GM23338 (cell line): ENCODE data around the gene FAR1. TPM values are rescaled to one million over a fixed set of nuclear protein-coding genes. Genes with fewer than 3 reads are reported as not detected.

Source experiments
- ATAC-seq: fragments of 200-7000 bp; cut with Tn5 transposase; 3 replicates; pipeline ENCODE4 v1.9.1; 2020
- DNase-seq: peaks from one replicate; pipeline ENCODE4 v3.0.0-alpha.2; 2015; ENCODE audit warnings: low spot score
- H2AFZ ChIP-seq: fragments of 200-600 bp; sonication (generic); 2 replicates; pipeline ENCODE4 v1.8.0; 2016; ENCODE audit warnings: antibody characterized with exemption, mild to moderate bottlenecking, moderate library complexity
- H3F3A ChIP-seq: fragments of 200-600 bp; sonication (generic); replicated peaks from 2 replicates; pipeline ENCODE4 v1.8.0; 2017; ENCODE audit warnings: antibody characterized with exemption, mixed run types, low read depth
- H3K27ac ChIP-seq: fragments of 200-600 bp; sonication (generic); 2 replicates; pipeline ENCODE4 v1.6.1; 2016; ENCODE audit warnings: low read depth
- H3K27me3 ChIP-seq: fragments of 200-600 bp; sonication (generic); 2 replicates; pipeline ENCODE4 v1.8.0; 2016; ENCODE audit warnings: mild to moderate bottlenecking, mixed run types, moderate library complexity; ENCODE audit not compliant: insufficient read depth
- H3K36me3 ChIP-seq: fragments of 200-600 bp; sonication (generic); 2 replicates; pipeline ENCODE4 v1.8.0; 2016; ENCODE audit warnings: mild to moderate bottlenecking; ENCODE audit not compliant: insufficient read depth
- H3K4me1 ChIP-seq: fragments of 200-600 bp; sonication (generic); 2 replicates; pipeline ENCODE4 v1.8.0; 2016; ENCODE audit warnings: mild to moderate bottlenecking, moderate library complexity; ENCODE audit not compliant: insufficient read depth
- H3K4me2 ChIP-seq: fragments of 200-600 bp; sonication (generic); 2 replicates; pipeline ENCODE4 v1.7.1; 2017; ENCODE audit warnings: mixed run types
- H3K4me3 ChIP-seq: fragments of 200-600 bp; sonication (generic); 2 replicates; pipeline ENCODE4 v1.6.1; 2016; ENCODE audit warnings: mixed run types
- H3K79me2 ChIP-seq: fragments of 200-600 bp; sonication (generic); replicated peaks from 2 replicates; pipeline ENCODE4 v1.8.0; 2017; ENCODE audit warnings: mild to moderate bottlenecking; ENCODE audit not compliant: insufficient read depth
- H3K9me2 ChIP-seq: fragments of 200-600 bp; sonication (generic); 2 replicates; pipeline ENCODE4 v1.8.0; 2017; ENCODE audit not compliant: insufficient read depth
- H4K20me1 ChIP-seq: fragments of 200-600 bp; sonication (generic); replicated peaks from 2 replicates; pipeline ENCODE4 v1.8.0; 2017; ENCODE audit warnings: mild to moderate bottlenecking; ENCODE audit not compliant: insufficient read depth
- H3K27ac Mint-ChIP-seq: 2 replicates; pipeline ENCODE4 v1.8.0; 2020; ENCODE audit warnings: inconsistent platforms, mild to moderate bottlenecking, moderate library complexity, mixed read lengths
- H3K27me3 Mint-ChIP-seq: 3 replicates; pipeline ENCODE4 v1.8.0; 2022; ENCODE audit warnings: low read depth, mild to moderate bottlenecking, moderate library complexity, mixed read lengths, inconsistent platforms; ENCODE audit not compliant: insufficient read depth, poor library complexity
- H3K36me3 Mint-ChIP-seq: 3 replicates; pipeline ENCODE4 v1.8.0; 2021; ENCODE audit warnings: low read depth, mild to moderate bottlenecking, inconsistent platforms, moderate library complexity, mixed read lengths
- H3K4me1 Mint-ChIP-seq: 3 replicates; pipeline ENCODE4 v1.8.0; 2020; ENCODE audit warnings: mild to moderate bottlenecking, inconsistent platforms, mixed read lengths
- H3K4me3 Mint-ChIP-seq: 3 replicates; pipeline ENCODE4 v1.8.0; 2021; ENCODE audit warnings: moderate library complexity, mild to moderate bottlenecking, inconsistent platforms, mixed read lengths
- H3K9me3 Mint-ChIP-seq: 3 replicates; pipeline ENCODE4 v1.8.0; 2020; ENCODE audit warnings: moderate library complexity, mild to moderate bottlenecking, inconsistent platforms, mixed read lengths
- CREB1 ChIP-seq: fragments of 250-450 bp; sonication (Bioruptor Pico); IDR thresholded peaks from 2 replicates; pipeline ENCODE4 v1.5.0; 2020; ENCODE audit warnings: low read depth, mild to moderate bottlenecking, moderate library complexity
- EZH2phosphoT487 ChIP-seq: fragments of 200-600 bp; sonication (generic); IDR thresholded peaks from one replicate; pipeline ENCODE4 v1.8.1; 2018; ENCODE audit warnings: antibody characterized with exemption; ENCODE audit not compliant: unreplicated experiment
- NANOG ChIP-seq: IDR thresholded peaks from 2 replicates; pipeline ENCODE4 v1.6.1; 2016; ENCODE audit warnings: antibody characterized with exemption, borderline replicate concordance
- POLR2AphosphoS5 ChIP-seq: IDR thresholded peaks from 2 replicates; pipeline ENCODE4 v1.6.1; 2016; ENCODE audit warnings: antibody characterized with exemption, low read depth
- ZNF114 ChIP-seq: fragments of 250-450 bp; sonication (Bioruptor Pico); IDR thresholded peaks from 2 replicates; pipeline ENCODE4 v1.5.0; 2020; ENCODE audit warnings: mild to moderate bottlenecking, moderate library complexity
- ZNF331 ChIP-seq: fragments of 250-450 bp; sonication (Bioruptor Pico); IDR thresholded peaks from 2 replicates; pipeline ENCODE4 v1.5.0; 2020; ENCODE audit warnings: low read depth, mild to moderate bottlenecking, moderate library complexity
- polyA plus RNA-seq: library from polyadenylated mRNA; unstranded; fragments of >200 nt; fragmentation: Nextera tagmentation; extraction: Ambion mirVana; gene quantifications from 2 replicates; pipeline ENCODE4 v1.2.1, GENCODE V29; 2016
- total RNA-seq: library from RNA; depleted of rRNA; stranded (reverse); fragments of >200 nt; shearing (Covaris generic); gene quantifications from 2 replicates; pipeline ENCODE4 v1.2.3, GENCODE V29; 2014
- TF ChIP-seq, protein P1 (sequence below), 2 experiments: fragments of 200-600 bp in 1 of 2; sonication (generic) in 1 of 2; conservative IDR thresholded peaks; 2 replicates each; pipeline versions ENCODE4 v1.5.1 to v1.6.1; 2016 to 2017; ENCODE audit warnings: antibody characterized with exemption in 2 of 2, low read depth in 2 of 2, mild to moderate bottlenecking in 2 of 2, moderate library complexity in 1 of 2
- TF ChIP-seq, protein P2 (sequence below): fragments of 250-450 bp; sonication (Bioruptor Pico); IDR thresholded peaks from 2 replicates; pipeline ENCODE4 v1.5.0; 2020; ENCODE audit warnings: mild to moderate bottlenecking, moderate library complexity
- TF ChIP-seq, protein P3 (sequence below): IDR thresholded peaks from 2 replicates; pipeline ENCODE4 v1.6.1; 2016; ENCODE audit warnings: antibody characterized with exemption

The FAR1 gene
- total and polyA plus RNA-seq, 2 experiments from 2014 or later = 27.3 to 79.5 TPM

DNA sequence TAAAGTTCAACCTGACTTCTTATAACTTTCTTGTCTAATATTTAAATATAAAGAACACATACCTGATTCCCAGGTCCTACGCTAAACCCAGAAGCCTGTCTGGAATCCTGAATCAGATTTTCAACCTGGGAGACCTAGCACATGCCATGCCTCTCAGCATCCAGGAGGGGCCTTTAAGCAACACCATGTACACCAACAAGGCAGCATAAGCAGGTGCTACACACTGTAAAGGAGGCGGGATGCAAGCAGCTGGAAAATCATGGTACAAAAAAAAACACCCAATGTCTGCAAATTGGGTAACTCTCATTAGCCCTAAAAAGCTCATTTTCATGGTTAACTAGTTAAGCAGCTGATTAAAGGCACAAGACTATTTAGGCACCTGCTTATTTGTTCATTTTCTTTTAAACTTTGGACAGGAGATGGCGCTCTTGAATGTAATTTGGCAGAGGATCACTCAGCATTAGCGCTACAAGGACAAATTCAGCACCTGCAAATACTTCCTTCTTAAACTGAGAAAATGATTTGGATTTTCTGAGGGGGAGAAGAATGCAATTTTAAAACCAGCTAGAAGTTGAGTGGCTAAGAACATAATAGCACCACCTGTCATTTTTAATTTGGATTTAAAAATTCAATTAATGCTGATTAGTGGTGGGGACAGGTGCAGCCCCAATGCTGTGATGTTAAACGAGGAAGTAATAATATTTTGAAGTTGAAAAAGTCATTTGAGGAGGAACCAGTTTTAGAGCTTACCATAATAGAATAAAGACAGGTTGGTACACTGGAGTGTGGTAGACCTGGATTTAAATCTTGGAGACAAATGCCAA is 104.0 kb downstream of the FAR1 start:
- peaks cover 7% of the 10 kb centered on the region for H3K4me1 ChIP-seq
- H3K27ac Mint-ChIP-seq = no peak overlapping the region
- no peaks in the 10 kb centered on the region for H4K20me1 ChIP-seq
- H2AFZ ChIP-seq = no peak overlapping the region
- H3K27ac ChIP-seq = no peak overlapping the region
- H3K4me1 Mint-ChIP-seq = peaks cover 34% of the 10 kb centered on the region
- no peaks in the 10 kb centered on the region for H3K36me3 Mint-ChIP-seq
- DNase-seq (peak; percentile 86), ATAC-seq (peak; percentile 78)
- no peak overlapping the region for H3K4me3 ChIP-seq
- TF ChIP-seq ZNF331 (CRISPR knock-in tag) = no peak
- TF ChIP-seq, protein P1, sequence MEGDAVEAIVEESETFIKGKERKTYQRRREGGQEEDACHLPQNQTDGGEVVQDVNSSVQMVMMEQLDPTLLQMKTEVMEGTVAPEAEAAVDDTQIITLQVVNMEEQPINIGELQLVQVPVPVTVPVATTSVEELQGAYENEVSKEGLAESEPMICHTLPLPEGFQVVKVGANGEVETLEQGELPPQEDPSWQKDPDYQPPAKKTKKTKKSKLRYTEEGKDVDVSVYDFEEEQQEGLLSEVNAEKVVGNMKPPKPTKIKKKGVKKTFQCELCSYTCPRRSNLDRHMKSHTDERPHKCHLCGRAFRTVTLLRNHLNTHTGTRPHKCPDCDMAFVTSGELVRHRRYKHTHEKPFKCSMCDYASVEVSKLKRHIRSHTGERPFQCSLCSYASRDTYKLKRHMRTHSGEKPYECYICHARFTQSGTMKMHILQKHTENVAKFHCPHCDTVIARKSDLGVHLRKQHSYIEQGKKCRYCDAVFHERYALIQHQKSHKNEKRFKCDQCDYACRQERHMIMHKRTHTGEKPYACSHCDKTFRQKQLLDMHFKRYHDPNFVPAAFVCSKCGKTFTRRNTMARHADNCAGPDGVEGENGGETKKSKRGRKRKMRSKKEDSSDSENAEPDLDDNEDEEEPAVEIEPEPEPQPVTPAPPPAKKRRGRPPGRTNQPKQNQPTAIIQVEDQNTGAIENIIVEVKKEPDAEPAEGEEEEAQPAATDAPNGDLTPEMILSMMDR (conservative IDR thresholded peaks at IDR 0.05; ENCODE audit: low read depth in 2 of 2) = peak; percentile 76 to 92
- no peaks in the 10 kb centered on the region for H3K36me3 ChIP-seq
- no peak overlapping the region for H3K4me3 Mint-ChIP-seq
- no peaks in the 10 kb centered on the region for H3K27me3 ChIP-seq
- no peaks in the 10 kb centered on the region; the same call in 2 of the 3 replicates for H3K9me3 Mint-ChIP-seq
- no peaks in the 10 kb centered on the region for H3K79me2 ChIP-seq
- H3F3A ChIP-seq = no peaks in the 10 kb centered on the region
- peaks cover 3% of the 10 kb centered on the region for H3K27me3 Mint-ChIP-seq
- no peak overlapping the region for H3K4me2 ChIP-seq
- H3K9me2 ChIP-seq = no peaks in the 10 kb centered on the region

DNA sequence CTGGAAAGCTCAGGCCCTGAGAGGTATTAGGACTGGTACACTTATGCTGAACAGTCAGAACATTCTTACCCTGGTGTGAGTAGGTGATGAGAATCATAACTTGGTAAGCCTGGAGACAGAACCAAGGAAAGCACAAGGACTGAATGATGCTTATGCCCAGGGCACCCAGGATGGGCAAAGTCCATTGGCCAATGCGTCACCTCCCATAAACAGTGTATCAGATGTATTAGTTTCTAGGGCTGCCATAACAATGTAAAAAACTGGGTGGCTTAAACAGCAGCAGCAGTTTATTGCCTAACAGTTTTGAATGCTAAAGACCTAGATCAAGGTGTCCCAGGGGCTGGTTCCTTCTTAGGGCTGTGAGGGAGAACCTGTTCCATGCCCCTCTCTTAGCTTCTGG is 107.0 kb downstream of the FAR1 start:
- ATAC-seq (no peak), DNase-seq (no peak)
- Histone ChIP-seq H4K20me1 (no peaks in the 10 kb centered on the region), H3K79me2 (no peaks in the 10 kb centered on the region), H3K27me3 (no peaks in the 10 kb centered on the region), H3K27ac (no peak overlapping the region), H3K4me1 (peaks cover 22% of the 10 kb centered on the region), H3K36me3 (no peaks in the 10 kb centered on the region), H2AFZ (no peak overlapping the region), H3F3A (no peaks in the 10 kb centered on the region), H3K4me2 (no peak overlapping the region), H3K4me3 (no peak overlapping the region), H3K9me2 (no peaks in the 10 kb centered on the region)
- Mint-ChIP-seq H3K27me3 (peaks cover 6% of the 10 kb centered on the region), H3K4me1 (peaks cover 39% of the 10 kb centered on the region), H3K27ac (no peak overlapping the region), H3K9me3 (no peaks in the 10 kb centered on the region), H3K36me3 (no peaks in the 10 kb centered on the region), H3K4me3 (no peak overlapping the region)
- TF ChIP-seq, protein P2, sequence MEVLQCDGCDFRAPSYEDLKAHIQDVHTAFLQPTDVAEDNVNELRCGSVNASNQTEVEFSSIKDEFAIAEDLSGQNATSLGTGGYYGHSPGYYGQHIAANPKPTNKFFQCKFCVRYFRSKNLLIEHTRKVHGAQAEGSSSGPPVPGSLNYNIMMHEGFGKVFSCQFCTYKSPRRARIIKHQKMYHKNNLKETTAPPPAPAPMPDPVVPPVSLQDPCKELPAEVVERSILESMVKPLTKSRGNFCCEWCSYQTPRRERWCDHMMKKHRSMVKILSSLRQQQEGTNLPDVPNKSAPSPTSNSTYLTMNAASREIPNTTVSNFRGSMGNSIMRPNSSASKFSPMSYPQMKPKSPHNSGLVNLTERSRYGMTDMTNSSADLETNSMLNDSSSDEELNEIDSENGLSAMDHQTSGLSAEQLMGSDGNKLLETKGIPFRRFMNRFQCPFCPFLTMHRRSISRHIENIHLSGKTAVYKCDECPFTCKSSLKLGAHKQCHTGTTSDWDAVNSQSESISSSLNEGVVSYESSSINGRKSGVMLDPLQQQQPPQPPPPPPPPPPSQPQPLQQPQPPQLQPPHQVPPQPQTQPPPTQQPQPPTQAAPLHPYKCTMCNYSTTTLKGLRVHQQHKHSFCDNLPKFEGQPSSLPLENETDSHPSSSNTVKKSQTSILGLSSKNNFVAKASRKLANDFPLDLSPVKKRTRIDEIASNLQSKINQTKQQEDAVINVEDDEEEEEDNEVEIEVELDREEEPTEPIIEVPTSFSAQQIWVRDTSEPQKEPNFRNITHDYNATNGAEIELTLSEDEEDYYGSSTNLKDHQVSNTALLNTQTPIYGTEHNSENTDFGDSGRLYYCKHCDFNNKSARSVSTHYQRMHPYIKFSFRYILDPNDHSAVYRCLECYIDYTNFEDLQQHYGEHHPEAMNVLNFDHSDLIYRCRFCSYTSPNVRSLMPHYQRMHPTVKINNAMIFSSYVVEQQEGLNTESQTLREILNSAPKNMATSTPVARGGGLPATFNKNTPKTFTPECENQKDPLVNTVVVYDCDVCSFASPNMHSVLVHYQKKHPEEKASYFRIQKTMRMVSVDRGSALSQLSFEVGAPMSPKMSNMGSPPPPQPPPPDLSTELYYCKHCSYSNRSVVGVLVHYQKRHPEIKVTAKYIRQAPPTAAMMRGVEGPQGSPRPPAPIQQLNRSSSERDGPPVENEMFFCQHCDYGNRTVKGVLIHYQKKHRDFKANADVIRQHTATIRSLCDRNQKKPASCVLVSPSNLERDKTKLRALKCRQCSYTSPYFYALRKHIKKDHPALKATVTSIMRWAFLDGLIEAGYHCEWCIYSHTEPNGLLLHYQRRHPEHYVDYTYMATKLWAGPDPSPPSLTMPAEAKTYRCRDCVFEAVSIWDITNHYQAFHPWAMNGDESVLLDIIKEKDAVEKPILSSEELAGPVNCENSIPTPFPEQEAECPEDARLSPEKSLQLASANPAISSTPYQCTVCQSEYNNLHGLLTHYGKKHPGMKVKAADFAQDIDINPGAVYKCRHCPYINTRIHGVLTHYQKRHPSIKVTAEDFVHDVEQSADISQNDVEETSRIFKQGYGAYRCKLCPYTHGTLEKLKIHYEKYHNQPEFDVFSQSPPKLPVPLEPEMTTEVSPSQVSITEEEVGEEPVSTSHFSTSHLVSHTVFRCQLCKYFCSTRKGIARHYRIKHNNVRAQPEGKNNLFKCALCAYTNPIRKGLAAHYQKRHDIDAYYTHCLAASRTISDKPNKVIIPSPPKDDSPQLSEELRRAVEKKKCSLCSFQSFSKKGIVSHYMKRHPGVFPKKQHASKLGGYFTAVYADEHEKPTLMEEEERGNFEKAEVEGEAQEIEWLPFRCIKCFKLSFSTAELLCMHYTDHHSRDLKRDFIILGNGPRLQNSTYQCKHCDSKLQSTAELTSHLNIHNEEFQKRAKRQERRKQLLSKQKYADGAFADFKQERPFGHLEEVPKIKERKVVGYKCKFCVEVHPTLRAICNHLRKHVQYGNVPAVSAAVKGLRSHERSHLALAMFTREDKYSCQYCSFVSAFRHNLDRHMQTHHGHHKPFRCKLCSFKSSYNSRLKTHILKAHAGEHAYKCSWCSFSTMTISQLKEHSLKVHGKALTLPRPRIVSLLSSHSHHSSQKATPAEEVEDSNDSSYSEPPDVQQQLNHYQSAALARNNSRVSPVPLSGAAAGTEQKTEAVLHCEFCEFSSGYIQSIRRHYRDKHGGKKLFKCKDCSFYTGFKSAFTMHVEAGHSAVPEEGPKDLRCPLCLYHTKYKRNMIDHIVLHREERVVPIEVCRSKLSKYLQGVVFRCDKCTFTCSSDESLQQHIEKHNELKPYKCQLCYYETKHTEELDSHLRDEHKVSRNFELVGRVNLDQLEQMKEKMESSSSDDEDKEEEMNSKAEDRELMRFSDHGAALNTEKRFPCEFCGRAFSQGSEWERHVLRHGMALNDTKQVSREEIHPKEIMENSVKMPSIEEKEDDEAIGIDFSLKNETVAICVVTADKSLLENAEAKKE (CRISPR knock-in tag) = no peak
- TF ChIP-seq ZNF114 (CRISPR knock-in tag) (no peak), CREB1 (CRISPR knock-in tag) (no peak), NANOG (no peak), EZH2phosphoT487 (no peak), POLR2AphosphoS5 (no peak)
- TF ChIP-seq, protein P3, sequence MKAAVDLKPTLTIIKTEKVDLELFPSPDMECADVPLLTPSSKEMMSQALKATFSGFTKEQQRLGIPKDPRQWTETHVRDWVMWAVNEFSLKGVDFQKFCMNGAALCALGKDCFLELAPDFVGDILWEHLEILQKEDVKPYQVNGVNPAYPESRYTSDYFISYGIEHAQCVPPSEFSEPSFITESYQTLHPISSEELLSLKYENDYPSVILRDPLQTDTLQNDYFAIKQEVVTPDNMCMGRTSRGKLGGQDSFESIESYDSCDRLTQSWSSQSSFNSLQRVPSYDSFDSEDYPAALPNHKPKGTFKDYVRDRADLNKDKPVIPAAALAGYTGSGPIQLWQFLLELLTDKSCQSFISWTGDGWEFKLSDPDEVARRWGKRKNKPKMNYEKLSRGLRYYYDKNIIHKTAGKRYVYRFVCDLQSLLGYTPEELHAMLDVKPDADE = no peak
